Loucy (cell line): ENCODE measurements around the gene EVC.

ENCODE experiments used
- H2AFZ ChIP-seq: fragments of 200-600 bp; sonication (generic); 2 replicates; pipeline ENCODE4 v1.6.0; 2016; ENCODE audit warnings: antibody characterized with exemption, mild to moderate bottlenecking, low read length, moderate library complexity
- H3F3A ChIP-seq: fragments of 200-600 bp; 2 replicates; pipeline ENCODE4 v1.6.0; 2016; ENCODE audit warnings: antibody characterized with exemption, low read depth, mild to moderate bottlenecking
- H3K27me3 ChIP-seq: fragments of 200-600 bp; sonication (generic); 2 replicates; pipeline ENCODE4 v1.6.1; 2014; ENCODE audit warnings: low read length, mild to moderate bottlenecking; ENCODE audit not compliant: insufficient read depth, poor library complexity, severe bottlenecking
- H3K36me3 ChIP-seq: fragments of 200-600 bp; sonication (generic); 2 replicates; pipeline ENCODE4 v1.6.1; 2016; ENCODE audit warnings: low read length; ENCODE audit not compliant: insufficient read depth
- H3K4me1 ChIP-seq: fragments of 200-600 bp; sonication (generic); 2 replicates; pipeline ENCODE4 v1.5.1; 2014; ENCODE audit warnings: low read length, mild to moderate bottlenecking; ENCODE audit not compliant: insufficient read depth, poor library complexity, severe bottlenecking
- H3K4me2 ChIP-seq: fragments of 200-600 bp; sonication (generic); 2 replicates; pipeline ENCODE4 v1.6.0; 2014; ENCODE audit warnings: antibody characterized with exemption, low read length, low read depth, mild to moderate bottlenecking; ENCODE audit not compliant: poor library complexity, severe bottlenecking
- H3K4me3 ChIP-seq: fragments of 200-600 bp; sonication (generic); 2 replicates; pipeline ENCODE4 v1.5.1; 2014; ENCODE audit warnings: low read length, mild to moderate bottlenecking, mixed read lengths; ENCODE audit not compliant: poor library complexity, severe bottlenecking
- H3K79me2 ChIP-seq: fragments of 200-600 bp; sonication (generic); 2 replicates; pipeline ENCODE4 v1.6.1; 2014; ENCODE audit warnings: low read length; ENCODE audit not compliant: insufficient read depth
- H3K9ac ChIP-seq: fragments of 200-600 bp; sonication (generic); 2 replicates; pipeline ENCODE4 v1.6.0; 2014; ENCODE audit warnings: mild to moderate bottlenecking, low read depth, low read length, moderate library complexity; ENCODE audit not compliant: poor library complexity, severe bottlenecking
- H3K9me2 ChIP-seq: fragments of 200-600 bp; sonication (generic); replicated peaks from 2 replicates; pipeline ENCODE4 v1.6.1; 2016; ENCODE audit warnings: low read depth, low read length, mixed read lengths
- H3K9me3 ChIP-seq: fragments of 200-600 bp; sonication (generic); 2 replicates; pipeline ENCODE4 v1.6.1; 2014; ENCODE audit warnings: mild to moderate bottlenecking, antibody characterized with exemption, low read length, low read depth; ENCODE audit not compliant: insufficient read depth
- H4K20me1 ChIP-seq: fragments of 200-600 bp; sonication (generic); 2 replicates; pipeline ENCODE4 v1.6.0; 2014; ENCODE audit warnings: antibody characterized with exemption, low read length, mild to moderate bottlenecking; ENCODE audit not compliant: insufficient read depth, poor library complexity, severe bottlenecking
- CTCF ChIP-seq: fragments of 200-600 bp; sonication (generic); conservative IDR thresholded peaks from 2 replicates; pipeline ENCODE4 v1.5.1; 2014; ENCODE audit warnings: mild to moderate bottlenecking, antibody characterized with exemption, low read length
- EZH2phosphoT487 ChIP-seq: fragments of 200-600 bp; IDR thresholded peaks from 2 replicates; pipeline ENCODE4 v1.6.1; 2018; ENCODE audit warnings: antibody characterized with exemption, mild to moderate bottlenecking, moderate library complexity, borderline replicate concordance

Gene EVC

GRCh38 chr4:5746250-5746649 lies 35.2 kb downstream of the EVC start:
- no peaks in the 10 kb centered on the region for H3K36me3 ChIP-seq
- no peaks in the 10 kb centered on the region for H3K79me2 ChIP-seq
- no peaks in the 10 kb centered on the region for H3K4me1 ChIP-seq
- H3K9ac ChIP-seq, result no peak overlapping the region
- H3K27me3 ChIP-seq, result no peaks in the 10 kb centered on the region
- H3K4me2 ChIP-seq, result no peak overlapping the region
- H3F3A ChIP-seq, result no peaks in the 10 kb centered on the region
- no peak overlapping the region for H3K4me3 ChIP-seq
- peaks cover 4% of the 10 kb centered on the region; the same call in 1 of the 2 replicates for H3K9me3 ChIP-seq
- H3K9me2 ChIP-seq, result no peaks in the 10 kb centered on the region
- TF ChIP-seq EZH2phosphoT487 (no peak), CTCF (no peak)
- no peaks in the 10 kb centered on the region for H4K20me1 ChIP-seq
- H2AFZ ChIP-seq, result no peak overlapping the region

GRCh38 chr4:5746829-5747737 lies 36.1 kb downstream of the EVC start:
- Histone ChIP-seq H3K27me3 (no peaks in the 10 kb centered on the region), H2AFZ (no peak overlapping the region), H3K4me1 (no peaks in the 10 kb centered on the region), H3K4me3 (no peak overlapping the region), H3F3A (no peaks in the 10 kb centered on the region), H4K20me1 (no peaks in the 10 kb centered on the region), H3K36me3 (no peaks in the 10 kb centered on the region), H3K79me2 (no peaks in the 10 kb centered on the region), H3K9me3 (peaks cover 4% of the 10 kb centered on the region; the same call in 1 of the 2 replicates), H3K9me2 (no peaks in the 10 kb centered on the region), H3K4me2 (no peak overlapping the region), H3K9ac (no peak overlapping the region)
- TF ChIP-seq CTCF, result no peak
- TF ChIP-seq EZH2phosphoT487, result no peak

GRCh38 chr4:5747738-5748375 lies 36.9 kb downstream of the EVC start:
- Histone ChIP-seq H3K36me3 (no peaks in the 10 kb centered on the region), H3K4me3 (no peak overlapping the region), H3K79me2 (no peaks in the 10 kb centered on the region), H4K20me1 (no peaks in the 10 kb centered on the region), H2AFZ (no peak overlapping the region), H3F3A (no peaks in the 10 kb centered on the region), H3K9me3 (peaks cover 8% of the 10 kb centered on the region; the same call in 1 of the 2 replicates), H3K4me1 (no peaks in the 10 kb centered on the region), H3K9ac (no peak overlapping the region), H3K27me3 (no peaks in the 10 kb centered on the region), H3K9me2 (no peaks in the 10 kb centered on the region), H3K4me2 (no peak overlapping the region)
- no peak for TF ChIP-seq EZH2phosphoT487
- no peak for TF ChIP-seq CTCF
